HG02623 (cell line): ENCODE results near the gene ATRAID.

Experiments
- ATAC-seq: cut with Tn5 transposase; IDR thresholded peaks from one replicate; pipeline ENCODE4 v1.9.1; 2021; ENCODE audit warnings: moderate library complexity; ENCODE audit not compliant: unreplicated experiment

ATRAID gene

DNA sequence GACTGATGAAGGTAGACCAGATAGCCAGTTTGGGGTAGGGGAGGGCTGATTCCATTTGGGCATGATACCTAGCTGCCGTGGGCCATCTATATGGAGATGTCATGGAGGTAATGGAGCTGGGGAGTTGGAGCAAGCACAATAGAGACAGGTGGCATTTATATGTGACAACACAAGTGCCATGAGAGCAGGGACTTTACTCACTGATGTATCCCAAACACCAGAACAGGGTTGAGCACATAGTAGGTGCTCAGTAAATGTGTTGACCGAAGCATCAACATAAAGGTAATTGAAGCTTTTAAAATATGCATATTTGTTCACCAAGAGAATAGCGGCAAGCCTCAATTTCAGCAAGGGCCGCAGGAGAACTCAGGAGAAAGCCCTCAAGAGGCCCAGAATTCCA lies 36.1 kb downstream of the ATRAID start:
- ATAC-seq = no peak

DNA sequence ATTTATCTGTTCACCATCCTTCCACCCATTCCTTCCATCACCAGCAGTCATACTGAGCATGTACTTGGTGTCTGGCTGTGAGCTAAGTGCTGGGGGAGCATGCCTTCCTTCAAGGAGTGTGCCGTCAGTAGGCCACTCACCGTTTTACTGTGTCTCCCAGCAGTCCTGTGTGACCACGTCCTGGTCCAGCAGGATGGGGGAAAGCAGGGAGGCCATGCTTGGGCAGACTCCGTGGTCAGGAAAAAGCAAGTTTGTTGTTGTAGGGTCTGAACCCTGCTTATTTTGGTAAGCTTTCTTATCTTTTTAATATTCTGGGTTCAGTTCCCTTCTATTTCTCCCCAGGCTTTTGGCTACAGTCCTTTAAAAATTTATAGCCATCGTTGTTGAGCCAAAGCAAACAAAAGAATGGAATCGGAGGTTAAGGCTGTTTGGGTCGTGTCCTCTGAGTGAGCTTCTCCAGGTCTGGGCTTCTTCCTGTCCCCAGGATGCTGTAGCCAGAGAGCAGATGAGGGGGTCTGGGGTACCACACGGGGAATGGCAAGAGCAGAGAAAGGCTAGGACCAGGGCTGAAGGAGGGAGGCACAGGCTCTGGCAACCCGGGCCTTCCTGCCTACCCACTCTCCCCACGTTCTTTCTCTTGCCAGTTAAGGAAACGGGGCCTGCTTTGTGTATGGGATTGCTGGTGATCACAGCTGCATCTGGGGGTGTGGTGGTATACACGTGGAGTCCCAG lies 37.5 kb downstream of the ATRAID start:
- no peak for ATAC-seq

DNA sequence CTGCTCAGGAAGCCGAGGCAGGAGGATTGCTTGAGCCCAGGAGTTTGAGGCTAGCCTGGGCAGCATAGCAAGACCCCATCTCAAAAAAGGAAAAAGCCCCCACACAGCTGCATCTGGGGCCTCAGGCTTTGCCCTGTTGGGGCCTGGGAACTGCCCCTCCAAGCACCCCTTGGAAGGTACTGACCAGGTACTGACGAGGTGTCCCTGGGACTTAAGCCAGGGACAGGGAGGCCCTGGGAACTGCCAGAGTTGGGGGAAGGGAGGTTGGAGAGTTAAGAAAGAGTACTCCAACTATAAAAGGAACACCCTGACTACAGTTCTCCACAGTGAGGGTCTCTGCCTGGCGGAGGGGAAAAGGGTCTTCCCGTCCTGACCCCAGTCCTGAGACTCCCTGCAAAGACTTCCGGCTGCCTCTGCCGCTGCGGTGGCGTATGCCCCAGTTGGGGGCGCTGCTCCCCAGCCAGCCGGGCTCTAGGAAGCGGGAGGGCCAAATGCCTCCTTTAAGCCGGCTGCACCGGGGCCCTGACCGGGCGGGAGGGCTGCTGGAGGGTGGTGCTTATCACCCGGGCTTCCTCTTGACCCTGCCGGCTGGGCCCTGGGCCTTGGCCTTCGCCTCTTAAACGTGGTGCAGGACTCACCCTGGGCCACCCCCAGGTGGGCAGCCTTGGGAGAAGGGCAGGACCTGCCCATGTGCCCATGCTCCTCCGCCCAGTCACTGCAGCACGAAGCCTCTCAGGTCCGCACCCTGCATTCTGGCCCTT lies 38.2 kb downstream of the ATRAID start:
- ATAC-seq = no peak

DNA sequence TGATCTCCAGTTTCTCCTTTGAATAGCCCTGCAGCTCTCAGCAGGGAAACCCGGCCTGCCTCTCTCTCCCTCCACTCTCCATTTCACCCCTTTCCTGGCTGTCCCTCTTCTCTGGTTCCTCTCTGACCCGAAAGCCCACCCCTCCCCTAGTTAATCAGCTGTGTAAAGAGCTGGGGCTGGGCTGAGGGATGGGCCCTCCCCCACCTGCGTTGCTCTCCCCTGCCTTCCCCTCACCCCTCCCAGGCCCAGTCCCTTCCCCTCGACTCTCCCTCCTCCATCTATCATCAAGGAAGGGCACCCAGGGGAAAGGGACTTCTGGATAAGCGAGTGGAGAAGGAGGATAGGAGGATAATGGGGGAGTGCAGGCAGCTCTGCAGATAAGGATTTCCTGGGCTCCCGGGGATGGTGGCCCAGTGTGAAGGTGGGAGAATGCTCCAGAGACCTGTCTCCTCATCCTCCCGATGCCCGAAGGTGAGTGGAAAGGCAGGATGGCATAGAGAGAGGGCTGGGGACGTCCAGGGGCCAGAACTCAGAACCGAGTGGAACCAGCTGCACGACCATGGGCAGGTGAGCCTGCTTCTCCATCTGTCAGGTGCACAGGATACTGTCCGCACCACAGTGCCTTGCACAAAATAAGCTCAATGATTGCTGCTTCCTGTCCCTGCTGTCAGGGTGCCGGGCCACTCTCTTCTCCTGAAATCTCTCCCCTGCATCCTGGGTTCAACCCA lies 39.0 kb downstream of the ATRAID start:
- ATAC-seq = no peak

DNA sequence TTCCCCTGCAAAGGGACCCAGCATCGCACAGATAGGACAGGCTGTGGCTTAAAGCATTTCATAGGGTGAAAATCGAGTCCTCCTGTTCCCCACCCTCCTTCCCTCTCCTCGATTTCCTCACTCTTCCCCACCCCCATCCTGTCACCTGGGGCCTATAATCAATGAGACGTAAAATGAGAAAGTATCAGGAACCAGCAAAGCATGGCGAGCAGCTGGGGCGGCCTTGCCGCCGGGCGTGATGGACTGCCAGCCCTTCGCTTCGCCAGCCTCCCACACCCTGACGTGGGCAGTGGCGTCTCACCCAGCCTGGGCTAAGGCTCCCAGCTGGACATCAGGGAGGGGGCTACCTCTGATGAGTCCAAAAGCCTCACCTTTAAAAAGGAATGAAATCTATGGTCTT lies 39.9 kb downstream of the ATRAID start:
- no peak for ATAC-seq

DNA sequence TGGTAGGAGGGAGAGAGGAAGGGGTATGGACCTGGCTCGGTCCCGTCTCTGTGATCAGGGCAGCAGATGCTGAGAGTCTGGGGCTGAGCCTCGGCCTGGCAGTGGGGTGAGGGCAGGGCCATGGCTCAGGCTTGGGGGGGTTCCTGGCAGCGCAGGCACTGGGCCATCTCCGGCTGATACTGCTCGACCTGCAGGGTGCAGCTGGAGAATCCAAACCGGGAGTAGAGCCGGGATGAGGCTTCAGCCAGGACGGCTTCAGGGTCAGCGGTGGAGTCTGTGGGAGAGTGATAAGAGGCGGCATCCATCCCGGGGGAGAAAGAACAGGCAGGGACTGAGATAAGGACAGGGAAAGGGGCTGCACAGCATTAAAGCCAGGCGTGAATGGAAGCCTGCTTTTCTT lies 43.3 kb downstream of the ATRAID start:
- no peak for ATAC-seq

DNA sequence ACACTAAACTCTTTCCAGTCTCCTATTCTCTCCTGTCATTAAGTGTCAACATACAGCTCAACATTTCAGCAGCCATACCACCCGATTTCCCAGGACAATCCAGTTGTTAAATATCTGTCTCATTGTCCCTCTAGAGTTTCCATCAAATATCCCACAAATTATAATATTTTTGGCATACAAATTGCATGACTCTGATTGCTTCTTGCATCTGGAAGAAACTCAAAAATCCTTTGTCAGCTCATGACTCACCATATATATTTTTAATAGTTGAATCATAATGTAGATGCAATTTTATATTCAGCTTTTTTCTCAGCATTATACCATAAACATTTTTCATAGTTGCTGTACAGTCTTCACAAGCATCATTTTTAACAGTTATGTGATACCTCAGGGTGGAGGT lies 43.8 kb downstream of the ATRAID start:
- no peak for ATAC-seq

DNA sequence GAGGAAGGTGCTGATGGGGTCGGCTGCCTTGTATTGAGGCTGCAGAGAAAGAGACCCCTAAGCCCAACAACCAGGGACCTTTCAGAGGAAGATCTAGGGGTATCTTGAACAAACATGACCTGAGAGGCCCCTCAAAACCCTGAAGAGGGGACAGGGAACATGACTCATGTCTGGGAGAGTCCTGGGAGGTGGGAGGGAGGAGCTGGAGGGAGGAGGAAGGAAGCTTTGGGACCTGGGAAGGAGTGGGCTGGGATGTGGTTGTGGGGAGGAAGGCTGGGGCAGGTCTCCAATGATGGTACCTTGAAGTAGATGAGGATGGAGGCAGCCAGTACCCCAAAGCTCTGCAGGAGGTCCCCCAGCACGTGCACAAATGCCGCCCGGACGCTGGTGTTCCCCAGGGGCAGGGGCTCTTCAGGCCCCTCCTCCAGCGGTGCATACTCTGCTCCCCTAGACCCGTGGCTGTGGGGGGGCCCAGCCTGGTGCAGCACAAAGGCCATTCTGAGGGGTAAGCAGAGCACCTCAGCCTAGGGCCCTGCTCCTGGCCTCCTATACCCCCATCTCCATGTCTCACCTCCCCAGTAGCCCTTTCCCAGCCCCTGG lies 45.1 kb downstream of the ATRAID start:
- no peak for ATAC-seq

DNA sequence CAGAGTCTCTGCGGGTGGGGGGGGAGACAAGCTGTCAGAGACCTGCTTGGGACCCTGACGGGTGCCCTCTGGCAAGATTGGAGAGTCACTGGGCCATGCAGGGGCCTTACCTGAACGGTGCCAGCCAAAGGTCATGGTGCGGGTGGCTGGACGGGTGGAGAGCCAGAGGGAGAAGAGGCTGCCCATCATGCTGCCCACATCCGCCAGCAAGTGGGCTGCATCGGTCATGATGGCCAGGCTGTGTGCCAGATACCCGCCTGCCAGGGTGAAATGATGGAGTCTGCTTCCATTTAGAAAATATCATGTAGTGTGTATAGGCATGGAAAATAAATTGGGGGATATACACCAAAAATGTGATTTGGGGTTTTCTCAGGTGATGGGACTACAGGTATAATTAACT lies 46.2 kb downstream of the ATRAID start:
- ATAC-seq = no peak

DNA sequence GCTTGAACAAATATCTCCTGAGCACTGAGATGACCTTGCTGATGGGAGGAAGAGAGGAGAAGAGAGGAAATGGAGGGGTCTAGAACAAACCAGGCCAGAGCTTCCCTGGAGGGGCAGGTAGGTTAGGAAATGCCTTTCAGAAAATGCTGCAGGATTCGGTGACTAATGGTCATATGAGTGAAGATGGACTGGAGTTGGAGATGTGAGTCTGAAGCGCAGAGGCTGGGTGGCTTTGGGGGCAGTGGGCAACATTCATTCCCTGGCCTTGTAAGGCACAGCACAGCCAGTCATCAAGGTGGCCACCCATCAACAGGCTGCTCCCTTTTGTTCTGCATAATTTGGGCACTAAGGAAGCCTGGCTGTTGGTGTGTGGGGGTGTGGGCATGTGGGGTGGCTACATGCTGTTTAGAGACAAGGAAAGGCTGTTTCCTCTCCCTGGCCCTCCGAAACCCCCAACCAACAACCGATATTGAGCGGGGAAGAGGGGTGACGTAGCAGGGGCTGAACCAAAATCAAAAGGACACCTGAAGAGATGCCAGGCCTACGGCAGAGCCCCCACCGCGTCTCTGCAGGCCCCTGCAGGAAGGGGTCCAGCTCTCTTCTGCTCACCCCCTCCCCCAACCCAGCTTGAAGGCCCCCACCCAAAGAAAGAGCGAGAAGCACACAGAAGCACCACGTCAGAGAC lies 49.5 kb downstream of the ATRAID start:
- no peak for ATAC-seq

DNA sequence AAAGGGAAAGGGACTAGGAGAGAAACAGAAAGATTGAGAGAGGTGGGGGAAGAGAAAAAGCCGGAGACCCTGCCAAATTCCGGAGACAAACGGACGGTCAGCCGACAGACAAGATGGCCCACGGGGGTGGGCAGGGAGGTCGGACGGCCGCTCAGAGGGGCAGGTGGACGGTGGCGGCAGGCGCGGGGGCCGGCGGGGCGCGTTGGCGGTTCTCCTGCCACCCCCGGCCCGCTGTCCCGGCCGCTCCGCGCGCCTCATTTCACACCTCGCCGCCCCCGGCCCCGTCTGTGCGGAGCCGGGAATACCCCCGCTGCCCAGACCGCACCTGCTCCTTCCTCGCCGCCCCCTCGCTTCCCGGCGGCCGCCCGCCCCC lies 50.1 kb downstream of the ATRAID start:
- ATAC-seq = no peak

DNA sequence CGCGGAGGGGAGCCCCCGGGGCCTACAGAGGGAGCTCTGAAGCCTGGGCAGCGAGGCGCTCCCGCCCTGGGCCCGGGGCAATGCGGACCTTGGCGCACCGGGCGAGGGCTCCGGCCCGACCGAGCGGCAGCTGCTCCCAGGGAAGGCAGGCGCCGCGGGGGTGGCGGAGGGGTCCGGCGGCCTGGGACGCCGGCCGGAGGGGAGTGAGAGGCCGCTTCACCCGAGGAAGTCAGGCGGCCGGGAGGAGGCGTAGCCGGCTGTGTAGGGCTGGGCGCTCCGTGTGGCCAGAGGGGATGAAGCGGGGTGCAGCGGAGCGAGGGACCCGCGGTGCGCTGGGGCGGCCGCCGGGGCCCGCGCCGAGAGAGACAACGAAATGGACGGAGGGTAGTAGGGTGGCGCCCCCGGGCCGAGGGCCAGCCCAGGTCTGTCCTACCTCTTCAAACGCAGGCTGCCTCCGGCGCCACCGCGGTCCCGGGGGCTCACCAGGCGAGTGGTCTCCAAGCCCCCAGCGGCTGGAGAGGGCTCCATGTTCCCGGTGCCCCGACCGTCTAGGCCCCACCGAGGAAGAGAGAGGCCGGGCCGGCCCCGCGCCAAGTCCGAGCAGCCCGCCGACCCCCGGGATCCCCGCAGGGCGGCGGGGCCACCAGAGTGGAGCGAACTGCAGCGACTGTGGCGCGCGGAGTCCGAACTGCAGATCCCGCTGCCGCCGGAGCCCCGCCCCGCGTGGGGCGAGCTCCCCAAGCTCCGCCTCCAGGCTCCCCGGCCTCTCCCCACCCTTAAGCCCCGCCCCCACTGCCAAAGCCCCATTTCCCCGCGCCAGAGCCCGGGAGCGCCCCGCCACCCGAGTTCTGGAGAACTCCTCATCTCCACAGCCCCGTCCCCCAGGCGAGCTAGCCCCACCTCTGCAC lies 50.8 kb downstream of the ATRAID start, which contains the start of gene SLC30A3:
Gene SLC30A3 (minus strand): TSS at position 669 of the 908 bp plus-strand sequence. CDS start 141 bp downstream, at position 528.
- ATAC-seq = no peak

DNA sequence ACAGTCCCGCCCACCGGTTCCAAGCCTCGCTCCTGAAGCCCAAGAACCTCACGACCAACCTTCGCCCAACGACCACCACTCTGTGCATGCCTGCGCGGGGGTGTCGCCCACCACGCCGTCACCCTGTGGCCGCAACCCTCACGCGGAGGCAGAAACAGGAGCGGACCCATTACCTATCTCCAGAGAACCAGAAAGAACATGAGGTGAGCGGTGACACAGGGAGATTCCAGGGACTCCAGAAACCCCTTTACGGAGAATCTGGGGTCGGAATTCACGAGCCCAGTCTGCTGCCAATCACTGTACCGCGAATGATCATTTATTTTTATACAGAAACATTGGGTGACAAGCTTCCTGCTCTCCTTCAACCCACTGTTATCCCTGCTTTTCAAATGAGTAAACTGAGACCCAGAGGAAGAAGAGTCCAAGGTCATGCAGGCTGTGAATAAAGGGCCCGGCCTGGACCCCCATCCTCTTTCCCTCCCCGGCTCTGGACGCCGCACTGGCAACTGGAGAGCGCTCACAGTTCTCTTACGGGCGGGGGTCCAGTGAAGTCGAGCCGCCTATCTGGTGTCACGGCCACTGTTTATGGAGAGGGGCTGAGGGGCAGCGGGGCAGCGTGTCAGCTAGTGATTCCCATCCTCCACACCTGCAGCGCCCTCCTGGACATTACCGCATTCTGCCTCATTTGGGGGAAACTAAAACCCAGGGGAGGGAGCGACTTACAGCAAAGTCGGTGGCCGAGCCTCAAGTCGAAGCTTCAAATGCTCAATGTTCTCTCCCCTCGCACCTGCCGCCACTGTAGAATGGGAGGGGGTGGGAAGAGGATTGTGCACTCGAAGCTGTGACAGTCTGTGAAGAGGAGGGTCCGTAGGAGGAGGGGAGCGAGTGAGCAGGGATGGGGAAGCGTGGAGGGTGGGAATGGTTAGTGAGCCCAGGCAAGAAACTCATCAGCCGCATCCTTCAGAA lies 51.7 kb downstream of the ATRAID start:
- no peak for ATAC-seq

DNA sequence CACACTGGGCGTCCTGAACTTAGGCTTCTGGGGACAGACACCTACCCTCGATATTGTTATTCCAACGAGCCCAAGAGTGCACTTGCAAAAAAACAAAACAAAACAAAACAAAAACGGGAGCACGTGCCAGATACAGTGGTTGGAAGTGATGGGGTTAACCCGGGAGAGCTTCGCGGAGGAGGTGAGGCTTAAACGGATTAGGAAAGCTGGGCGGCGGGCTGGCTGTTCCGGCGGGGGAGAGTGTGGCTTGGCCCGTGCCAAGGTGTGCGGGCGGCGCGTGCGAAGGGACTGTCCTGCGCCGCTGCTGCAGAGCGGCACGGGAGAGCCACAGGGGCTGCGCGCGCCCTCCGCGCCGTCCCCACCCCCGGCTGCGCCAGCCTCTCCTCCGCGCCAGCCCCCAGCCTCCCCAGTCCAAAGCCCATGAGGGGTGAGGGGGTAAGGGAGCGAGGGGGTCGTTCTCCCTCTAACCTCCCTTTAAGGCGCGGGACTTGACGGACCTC lies 52.5 kb downstream of the ATRAID start:
- ATAC-seq = no peak

DNA sequence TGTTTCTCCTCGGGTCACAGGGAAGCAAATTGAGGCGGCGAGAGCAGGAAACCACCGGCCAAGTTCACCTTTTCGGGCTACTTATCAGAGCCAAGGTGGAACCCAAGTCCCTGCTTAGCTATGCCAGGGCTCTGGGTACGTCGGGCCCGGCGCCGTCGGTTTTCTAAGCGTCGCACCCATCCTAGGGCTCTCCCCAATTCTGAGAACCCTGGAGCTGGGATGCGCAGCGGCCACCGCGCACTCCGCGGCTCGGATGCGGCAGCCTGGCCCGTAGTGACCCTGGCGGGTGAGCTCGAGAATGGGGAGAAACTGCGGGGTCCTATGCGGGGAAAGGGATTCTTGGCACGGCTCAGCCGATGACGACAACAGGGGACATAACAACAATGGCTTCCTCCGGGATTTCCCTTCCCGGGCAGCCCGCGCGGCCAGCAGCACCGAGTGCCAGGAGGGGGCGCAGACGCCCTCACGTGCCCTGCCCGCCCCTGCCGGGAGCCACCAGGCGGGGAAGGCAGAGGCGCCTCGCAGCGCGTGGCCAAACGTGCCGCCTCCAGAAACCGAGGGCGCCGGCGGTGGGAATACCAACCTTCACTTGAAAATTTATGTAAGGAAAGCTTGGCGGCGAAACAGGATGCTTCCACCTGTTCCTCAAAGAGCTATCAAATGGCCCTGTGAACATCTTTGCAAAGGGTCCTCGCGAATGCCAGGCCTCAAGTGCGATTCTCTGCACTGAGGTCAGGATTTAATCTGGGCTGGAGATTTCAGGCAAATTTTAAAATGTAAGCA lies 53.1 kb downstream of the ATRAID start:
- no peak for ATAC-seq

DNA sequence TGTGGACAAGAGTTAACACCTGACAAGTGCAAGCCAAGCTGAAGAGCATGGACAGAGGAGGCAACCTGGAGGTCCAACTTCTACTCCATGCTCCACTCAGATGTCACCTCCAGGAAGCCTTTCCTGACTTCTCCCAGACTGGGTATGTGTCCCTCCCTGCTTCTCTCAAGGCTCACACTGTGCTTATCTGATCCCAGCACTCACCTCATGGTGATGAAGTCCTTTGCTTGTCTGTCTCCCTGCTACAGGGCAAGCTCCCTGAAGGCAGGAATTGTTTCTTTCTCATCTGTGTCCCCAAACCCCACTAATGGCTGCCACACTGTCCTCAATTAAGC lies 53.7 kb downstream of the ATRAID start:
- no peak for ATAC-seq
